Measurements from ENCODE around the gene LRGUK. TPM values are rescaled to one million over a fixed set of nuclear protein-coding genes. Genes with fewer than 3 reads are reported as not detected.

Gene LRGUK
- total RNA-seq, 2 donors from 2014 or later, result 0.30 to 0.42 TPM

- no peaks in the 10 kb centered on the region for H3K9me3 Mint-ChIP-seq
- no peak overlapping the region for H3K27ac Mint-ChIP-seq
- H3K4me3 Mint-ChIP-seq, result no peak overlapping the region
- no peaks in the 10 kb centered on the region for H3K36me3 Mint-ChIP-seq (ENCODE audit: low read depth)
- no peaks in the 10 kb centered on the region for H3K4me1 Mint-ChIP-seq
- H3K27me3 Mint-ChIP-seq, result no peaks in the 10 kb centered on the region
- ATAC-seq (replicated peaks), result no peak
Measured at GRCh38 chr7:134108802-134109201, 18.3 kb upstream of the LRGUK start.

GRCh38 chr7:134113655-134114054 is 13.5 kb upstream of the LRGUK start:
- H3K27ac Mint-ChIP-seq, result no peak overlapping the region
- no peaks in the 10 kb centered on the region for H3K27me3 Mint-ChIP-seq
- H3K4me3 Mint-ChIP-seq, result no peak overlapping the region
- no peaks in the 10 kb centered on the region for H3K36me3 Mint-ChIP-seq (ENCODE audit: low read depth)
- no peaks in the 10 kb centered on the region for H3K9me3 Mint-ChIP-seq
- ATAC-seq (replicated peaks), result no peak
- no peaks in the 10 kb centered on the region for H3K4me1 Mint-ChIP-seq

GRCh38 chr7:134114992-134115391 is 12.1 kb upstream of the LRGUK start:
- Mint-ChIP-seq H3K27me3 (no peaks in the 10 kb centered on the region), H3K4me3 (no peak overlapping the region), H3K4me1 (no peaks in the 10 kb centered on the region), H3K27ac (no peak overlapping the region), H3K36me3 (ENCODE audit: low read depth) (no peaks in the 10 kb centered on the region), H3K9me3 (no peaks in the 10 kb centered on the region)
- no peak for ATAC-seq (replicated peaks)

- Mint-ChIP-seq H3K4me1 (no peaks in the 10 kb centered on the region), H3K4me3 (no peak overlapping the region), H3K27ac (no peak overlapping the region), H3K36me3 (ENCODE audit: low read depth) (no peaks in the 10 kb centered on the region), H3K27me3 (no peaks in the 10 kb centered on the region), H3K9me3 (no peaks in the 10 kb centered on the region)
- no peak for ATAC-seq (replicated peaks)
Measured at GRCh38 chr7:134120405-134120804, 6.7 kb upstream of the LRGUK start.

GRCh38 chr7:134121632-134122139 is 5.5 kb upstream of the LRGUK start:
- Mint-ChIP-seq H3K27ac (no peak overlapping the region), H3K36me3 (ENCODE audit: low read depth) (no peaks in the 10 kb centered on the region), H3K27me3 (no peaks in the 10 kb centered on the region), H3K9me3 (no peaks in the 10 kb centered on the region), H3K4me1 (no peaks in the 10 kb centered on the region), H3K4me3 (no peak overlapping the region)
- no peak for ATAC-seq (replicated peaks)

GRCh38 chr7:134122980-134123379 is 4.2 kb upstream of the LRGUK start:
- H3K36me3 Mint-ChIP-seq (ENCODE audit: low read depth), result no peaks in the 10 kb centered on the region
- peaks cover 6% of the 10 kb centered on the region for H3K4me1 Mint-ChIP-seq
- ATAC-seq (replicated peaks), result no peak

GRCh38 chr7:134126146-134126545 is 994 bp upstream of the LRGUK start:
- Mint-ChIP-seq H3K4me1 (peaks cover 11% of the 10 kb centered on the region), H3K27me3 (peaks cover 15% of the 10 kb centered on the region), H3K4me3 (peak overlapping the region; percentile 74), H3K9me3 (no peaks in the 10 kb centered on the region), H3K27ac (no peak overlapping the region), H3K36me3 (ENCODE audit: low read depth) (no peaks in the 10 kb centered on the region)
- ATAC-seq (replicated peaks), result no peak

More at GRCh38 chr7:134122980-134123379, 4.2 kb upstream of the LRGUK start:
- Mint-ChIP-seq H3K9me3 (no peaks in the 10 kb centered on the region), H3K4me3 (no peak overlapping the region), H3K27ac (no peak overlapping the region), H3K27me3 (peaks cover 4% of the 10 kb centered on the region)

- Mint-ChIP-seq H3K4me3 (peak overlapping the region; percentile 74), H3K4me1 (peaks cover 11% of the 10 kb centered on the region), H3K27ac (no peak overlapping the region), H3K9me3 (no peaks in the 10 kb centered on the region), H3K36me3 (ENCODE audit: low read depth) (no peaks in the 10 kb centered on the region), H3K27me3 (peaks cover 20% of the 10 kb centered on the region)
- ATAC-seq (replicated peaks), result no peak
Measured at GRCh38 chr7:134126596-134126965, 559 bp upstream of the LRGUK start.

- no peaks in the 10 kb centered on the region for H3K9me3 Mint-ChIP-seq
- peaks cover 11% of the 10 kb centered on the region for H3K4me1 Mint-ChIP-seq
- no peak overlapping the region for H3K27ac Mint-ChIP-seq
- ATAC-seq (replicated peaks), result no peak
- no peaks in the 10 kb centered on the region for H3K36me3 Mint-ChIP-seq (ENCODE audit: low read depth)
- H3K4me3 Mint-ChIP-seq, result peak overlapping the region; percentile 74
- H3K27me3 Mint-ChIP-seq, result peaks cover 35% of the 10 kb centered on the region
Measured at GRCh38 chr7:134128829-134129228, 1.7 kb downstream of the LRGUK start.

GRCh38 chr7:134129856-134130523 is 2.9 kb downstream of the LRGUK start:
- no peak for ATAC-seq (replicated peaks)
- Mint-ChIP-seq H3K27me3 (peaks cover 40% of the 10 kb centered on the region), H3K4me1 (peaks cover 11% of the 10 kb centered on the region), H3K9me3 (no peaks in the 10 kb centered on the region), H3K4me3 (no peak overlapping the region), H3K27ac (no peak overlapping the region), H3K36me3 (ENCODE audit: low read depth) (no peaks in the 10 kb centered on the region)

- Mint-ChIP-seq H3K4me3 (no peak overlapping the region), H3K9me3 (no peaks in the 10 kb centered on the region), H3K36me3 (ENCODE audit: low read depth) (no peaks in the 10 kb centered on the region), H3K4me1 (no peaks in the 10 kb centered on the region), H3K27ac (no peak overlapping the region), H3K27me3 (peaks cover 32% of the 10 kb centered on the region)
- ATAC-seq (replicated peaks), result no peak
Measured at GRCh38 chr7:134134004-134134403, 6.9 kb downstream of the LRGUK start.

GRCh38 chr7:134140889-134141867 is 14.0 kb downstream of the LRGUK start:
- Mint-ChIP-seq H3K27ac (no peak overlapping the region), H3K27me3 (no peaks in the 10 kb centered on the region), H3K4me1 (no peaks in the 10 kb centered on the region), H3K4me3 (no peak overlapping the region), H3K9me3 (no peaks in the 10 kb centered on the region), H3K36me3 (ENCODE audit: low read depth) (no peaks in the 10 kb centered on the region)
- peak; percentile 56 for ATAC-seq (replicated peaks)

- Mint-ChIP-seq H3K4me1 (no peaks in the 10 kb centered on the region), H3K9me3 (no peaks in the 10 kb centered on the region), H3K27me3 (no peaks in the 10 kb centered on the region), H3K36me3 (ENCODE audit: low read depth) (no peaks in the 10 kb centered on the region), H3K4me3 (no peak overlapping the region), H3K27ac (no peak overlapping the region)
- ATAC-seq (replicated peaks), result no peak
Measured at GRCh38 chr7:134141868-134142264, 14.7 kb downstream of the LRGUK start.

- Mint-ChIP-seq H3K9me3 (no peaks in the 10 kb centered on the region), H3K4me1 (no peaks in the 10 kb centered on the region), H3K27ac (no peak overlapping the region), H3K27me3 (peaks cover 3% of the 10 kb centered on the region), H3K4me3 (no peak overlapping the region), H3K36me3 (ENCODE audit: low read depth) (no peaks in the 10 kb centered on the region)
- ATAC-seq (replicated peaks), result no peak
Measured at GRCh38 chr7:134153493-134154136, 26.5 kb downstream of the LRGUK start.
